Activated naive CD4-positive, alpha-beta T cell treated with anti-CD3 and anti-CD28 coated beads, Interleukin-2, amount 50 U/mL, for 72 hours (primary cell): ENCODE measurements around the gene CHGA. TPM values are rescaled to one million over a fixed set of nuclear protein-coding genes. Genes with fewer than 3 reads are reported as not detected.
A peak's percentile ranks its signal among the peaks of the same experiment; 100 is the strongest.

ENCODE experiments used
- ATAC-seq, 2 donors: fragments of 150-1000 bp; cut with Tn5 transposase; 2 replicates each; pipeline ENCODE4 v1.10.0; 2021; ENCODE audit warnings: mild to moderate bottlenecking in 2 of 2, moderate library complexity in 2 of 2
- DNase-seq, 2 donors: peaks; one replicate each; pipeline ENCODE4 v3.0.0; 2021 to 2022; ENCODE audit warnings: low spot score in 2 of 2
- H3K27ac Mint-ChIP-seq, 2 donors: one replicate each; pipeline ENCODE4 v1.8.0; 2022; ENCODE audit warnings: mild to moderate bottlenecking in 2 of 2, mixed read lengths in 2 of 2
- H3K36me3 Mint-ChIP-seq, 2 donors: one replicate each; pipeline ENCODE4 v1.8.0; 2022; ENCODE audit warnings: mixed read lengths in 2 of 2
- H3K9me3 Mint-ChIP-seq, 2 donors: one replicate each; pipeline ENCODE4 v1.8.0; 2022; ENCODE audit warnings: mixed read lengths in 2 of 2
- total RNA-seq, 2 donors: library from RNA; stranded (reverse); gene quantifications; one replicate each; pipeline ENCODE4 v1.2.3, GENCODE V29; 2022

The CHGA gene
- total RNA-seq, 2 donors from 2014 or later = not detected

DNA sequence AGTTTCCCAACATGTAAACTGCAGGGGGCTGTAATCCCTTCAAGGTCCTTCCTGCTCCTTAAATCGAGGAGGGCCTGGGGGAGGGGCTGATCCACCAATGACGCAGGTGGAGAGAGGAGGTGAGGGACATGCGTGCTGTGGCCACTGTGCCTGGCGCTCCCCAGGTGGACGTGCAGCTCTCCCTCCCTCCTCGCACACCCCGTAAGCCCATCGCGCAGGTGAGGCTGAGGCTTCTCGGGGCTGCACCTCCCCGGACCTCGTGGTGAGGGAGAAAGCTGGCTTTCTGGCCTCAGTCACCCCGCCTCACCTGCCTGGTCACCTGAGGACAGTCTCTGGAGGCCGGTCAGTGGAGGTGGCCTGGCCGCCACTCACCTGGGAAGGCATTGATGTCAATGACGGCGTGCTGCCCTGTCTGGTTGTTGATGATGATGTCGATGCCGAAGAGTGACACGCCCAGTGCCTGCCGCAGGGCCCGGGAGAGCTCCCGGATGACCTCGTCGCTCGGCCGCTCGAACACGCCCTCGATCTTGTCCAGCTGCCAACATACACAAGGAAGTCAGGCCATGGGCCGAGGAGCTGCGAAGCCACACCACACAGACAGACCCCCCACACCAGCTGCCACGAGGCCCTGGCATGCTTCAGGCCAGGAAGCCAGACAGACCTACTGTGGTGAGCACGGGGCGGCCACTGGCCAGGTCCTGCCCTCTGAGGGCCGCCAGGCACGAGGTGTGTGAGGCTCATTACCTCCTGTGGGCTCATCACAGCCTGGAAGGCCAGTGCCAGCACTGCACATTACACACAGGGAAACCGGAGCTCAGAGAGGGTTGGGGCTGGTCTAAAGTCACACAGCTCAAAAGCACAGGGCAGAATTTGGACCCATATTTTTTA is 23.3 kb downstream of the CHGA start:
- DNase-seq (no peak), ATAC-seq (no peak)
- Mint-ChIP-seq H3K27ac (peak overlapping the region; percentile 14 to 55), H3K36me3 (no peaks in the 10 kb centered on the region), H3K9me3 (no peaks in the 10 kb centered on the region)

DNA sequence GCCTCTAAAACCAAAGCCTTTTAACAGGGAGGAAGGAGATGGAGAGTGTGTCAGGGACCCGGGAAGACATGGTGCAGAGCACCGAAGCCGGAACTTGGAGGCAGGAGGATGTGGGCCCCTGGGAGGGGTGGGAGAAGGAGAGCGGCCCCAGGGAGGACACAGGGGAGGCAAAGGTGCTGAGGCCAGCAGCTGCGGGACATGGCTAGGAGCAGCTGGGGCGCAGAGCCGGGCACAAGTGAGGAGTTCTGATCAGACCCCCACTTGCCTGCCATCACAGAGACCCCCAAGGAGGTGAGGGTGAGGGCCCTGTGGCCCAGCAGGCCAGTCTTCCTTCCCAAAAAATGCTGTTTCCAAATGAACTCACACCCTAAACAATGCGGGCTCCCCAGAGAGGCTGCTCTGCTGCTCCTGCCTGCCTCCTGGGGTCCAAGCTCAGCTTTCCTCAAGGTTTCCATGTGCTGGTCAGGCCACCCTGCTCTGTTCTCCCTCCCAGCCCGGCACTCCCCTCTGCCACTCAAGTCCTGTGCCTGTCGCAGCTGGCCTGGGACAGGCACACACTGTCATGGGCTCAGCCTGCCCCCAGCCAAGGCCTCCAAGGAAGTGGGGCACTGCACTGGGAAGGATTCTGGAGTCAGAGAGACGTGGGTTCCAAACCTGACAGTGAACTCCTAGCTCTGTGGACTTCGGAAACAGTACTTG is 24.0 kb downstream of the CHGA start:
- DNase-seq = no peak
- Mint-ChIP-seq H3K9me3 (no peaks in the 10 kb centered on the region), H3K36me3 (no peaks in the 10 kb centered on the region), H3K27ac (peak overlapping the region in 1 of 2 donors; percentile 55)
- ATAC-seq = no peak

DNA sequence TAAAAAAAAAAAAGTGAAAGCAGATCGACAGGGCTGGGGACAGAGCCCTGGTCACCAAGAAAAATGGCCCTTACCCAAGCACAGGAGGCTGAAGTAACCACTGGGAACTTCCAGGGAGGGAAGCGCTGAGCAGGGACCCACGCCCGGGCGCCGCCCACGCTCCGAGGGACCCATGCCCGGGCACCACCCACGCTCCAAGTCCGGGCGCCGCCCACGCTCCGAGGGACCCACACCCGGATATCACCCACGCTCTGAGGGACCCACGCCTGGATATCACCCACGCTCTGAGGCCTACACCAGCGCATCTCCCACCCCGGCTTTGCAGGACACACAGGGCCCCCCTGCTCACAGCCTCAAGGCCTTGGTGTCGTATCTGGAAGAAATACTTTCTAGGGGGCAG is 25.7 kb downstream of the CHGA start:
- ATAC-seq (no peak), DNase-seq (no peak)
- Mint-ChIP-seq H3K36me3 (no peaks in the 10 kb centered on the region), H3K9me3 (no peaks in the 10 kb centered on the region), H3K27ac (peak overlapping the region in 1 of 2 donors; percentile 17)

DNA sequence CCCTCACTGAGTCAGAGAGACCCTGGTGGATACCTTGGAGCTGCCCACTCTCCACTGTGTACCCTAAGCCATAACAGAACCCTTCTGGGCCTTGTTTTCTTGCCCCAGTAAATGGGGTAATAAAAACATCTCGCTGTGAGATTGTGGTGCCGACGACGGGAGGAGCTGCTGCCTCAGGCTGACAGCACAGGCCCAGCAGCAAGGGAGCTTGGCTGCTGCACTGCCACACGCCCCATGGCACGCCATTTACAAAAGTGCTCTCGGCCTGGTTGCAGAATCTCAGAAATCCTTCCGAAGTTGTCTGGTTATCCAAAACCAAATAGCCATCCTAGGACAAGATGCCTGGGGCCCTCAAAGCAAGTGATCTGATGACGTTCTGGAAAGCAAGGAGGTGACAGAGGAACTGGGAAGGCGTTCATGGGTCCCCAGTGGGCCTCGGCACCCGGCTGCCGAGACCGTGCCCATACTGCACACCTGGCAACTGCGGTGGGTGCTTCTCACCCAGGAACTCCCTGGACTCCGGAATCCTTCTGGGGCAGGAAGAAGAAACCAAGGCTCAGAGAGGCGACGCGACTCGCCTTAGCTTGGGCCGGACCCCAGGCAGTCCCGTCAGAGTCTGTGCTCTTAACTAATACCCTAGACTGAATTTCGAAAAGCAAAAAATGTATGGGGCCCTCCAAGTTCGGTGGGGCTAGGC is 26.7 kb downstream of the CHGA start:
- ATAC-seq = no peak
- H3K27ac Mint-ChIP-seq = no peak overlapping the region
- DNase-seq = no peak
- H3K9me3 Mint-ChIP-seq = no peaks in the 10 kb centered on the region
- H3K36me3 Mint-ChIP-seq = no peaks in the 10 kb centered on the region

DNA sequence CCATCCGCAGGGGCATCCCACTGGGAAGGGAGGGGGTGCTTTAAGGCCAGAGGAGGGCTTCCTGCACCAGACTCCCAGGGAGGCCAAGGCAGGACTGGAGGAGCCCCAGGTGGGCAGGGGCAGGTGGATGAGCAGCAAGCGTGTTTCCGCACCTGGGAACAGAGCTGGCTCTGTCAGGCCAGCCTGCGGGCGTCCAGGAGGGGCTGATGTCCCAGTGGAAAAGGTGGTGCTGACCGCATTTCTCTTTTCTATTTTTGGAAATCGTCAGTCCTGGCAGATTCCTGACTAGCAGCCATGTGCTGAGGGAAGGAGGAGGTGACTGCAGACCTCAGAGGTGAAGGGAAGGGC is 27.2 kb downstream of the CHGA start:
- Mint-ChIP-seq H3K36me3 (no peaks in the 10 kb centered on the region), H3K9me3 (no peaks in the 10 kb centered on the region), H3K27ac (no peak overlapping the region)
- DNase-seq (no peak), ATAC-seq (no peak)

DNA sequence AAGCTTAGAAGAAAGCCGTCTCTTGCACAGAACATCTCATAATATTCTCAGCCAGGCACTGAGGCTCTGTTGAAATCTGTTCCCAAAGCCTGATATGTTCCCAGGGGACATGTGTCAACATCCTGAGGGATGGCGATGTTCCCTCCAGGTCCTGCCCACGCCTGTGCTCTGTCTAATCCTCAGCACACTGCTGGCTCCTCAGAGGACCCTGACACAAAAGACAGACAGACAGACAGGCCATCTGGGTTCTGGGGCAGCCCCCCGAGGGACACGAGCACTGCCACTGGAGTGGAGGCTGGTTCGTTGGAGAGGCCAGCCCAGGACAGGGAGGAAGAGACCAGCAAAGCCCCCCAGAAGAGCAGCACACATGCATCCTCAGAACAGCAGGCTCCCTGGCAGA is 27.8 kb downstream of the CHGA start:
- Mint-ChIP-seq H3K9me3 (no peaks in the 10 kb centered on the region), H3K27ac (peak overlapping the region in 1 of 2 donors; percentile 55), H3K36me3 (no peaks in the 10 kb centered on the region)
- DNase-seq (no peak), ATAC-seq (no peak)

DNA sequence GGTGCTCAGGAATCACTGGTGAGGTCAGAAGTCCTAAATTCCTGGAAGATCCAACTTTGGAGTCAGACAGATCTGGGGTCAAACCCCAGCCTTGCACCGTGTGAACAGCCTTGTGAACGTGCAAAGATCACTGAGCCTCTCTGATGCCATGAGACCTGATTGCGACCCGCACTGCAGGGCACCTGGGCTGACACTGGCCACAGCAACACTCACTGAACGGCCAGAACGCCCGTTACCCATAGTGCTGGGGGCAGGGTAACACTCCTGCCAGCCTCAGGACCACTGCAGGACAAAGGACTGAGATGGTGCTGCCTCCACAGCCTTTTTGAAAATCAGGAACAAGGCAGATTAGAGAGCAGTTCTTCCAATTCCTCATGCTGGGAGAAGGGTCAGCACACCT is 28.3 kb downstream of the CHGA start:
- no peaks in the 10 kb centered on the region for H3K9me3 Mint-ChIP-seq
- ATAC-seq (no peak), DNase-seq (no peak)
- H3K27ac Mint-ChIP-seq = no peak overlapping the region
- no peaks in the 10 kb centered on the region for H3K36me3 Mint-ChIP-seq

DNA sequence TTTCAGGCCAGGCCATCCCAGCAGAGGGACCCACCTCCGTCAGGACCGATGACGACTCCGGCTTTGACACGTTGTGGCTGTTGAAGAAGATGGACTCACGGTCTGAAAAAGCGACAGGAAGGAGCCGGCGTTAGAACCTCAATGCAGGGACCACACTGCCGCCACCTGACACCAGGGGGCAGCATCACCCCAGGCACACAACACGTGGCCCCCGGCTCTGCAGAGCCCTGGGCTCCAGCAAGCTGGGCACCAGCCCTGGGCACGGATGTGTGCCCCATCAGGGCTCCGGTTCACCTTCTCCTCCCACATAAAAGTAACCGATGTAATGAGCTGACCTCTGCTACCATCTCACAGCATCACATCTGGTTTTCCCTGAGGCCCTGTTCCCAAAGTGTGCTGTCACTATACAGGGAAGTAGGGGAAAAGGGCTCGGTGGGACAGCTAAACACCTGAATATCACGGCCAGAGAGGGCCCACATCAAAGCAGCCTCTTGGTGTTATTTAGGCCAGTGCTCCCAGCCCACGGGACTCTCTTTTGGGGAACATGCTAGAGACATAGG is 29.0 kb downstream of the CHGA start:
- Mint-ChIP-seq H3K9me3 (no peaks in the 10 kb centered on the region), H3K27ac (no peak overlapping the region), H3K36me3 (no peaks in the 10 kb centered on the region)
- ATAC-seq (peak; percentile 93 to 96), DNase-seq (peak; percentile 79 to 90)

DNA sequence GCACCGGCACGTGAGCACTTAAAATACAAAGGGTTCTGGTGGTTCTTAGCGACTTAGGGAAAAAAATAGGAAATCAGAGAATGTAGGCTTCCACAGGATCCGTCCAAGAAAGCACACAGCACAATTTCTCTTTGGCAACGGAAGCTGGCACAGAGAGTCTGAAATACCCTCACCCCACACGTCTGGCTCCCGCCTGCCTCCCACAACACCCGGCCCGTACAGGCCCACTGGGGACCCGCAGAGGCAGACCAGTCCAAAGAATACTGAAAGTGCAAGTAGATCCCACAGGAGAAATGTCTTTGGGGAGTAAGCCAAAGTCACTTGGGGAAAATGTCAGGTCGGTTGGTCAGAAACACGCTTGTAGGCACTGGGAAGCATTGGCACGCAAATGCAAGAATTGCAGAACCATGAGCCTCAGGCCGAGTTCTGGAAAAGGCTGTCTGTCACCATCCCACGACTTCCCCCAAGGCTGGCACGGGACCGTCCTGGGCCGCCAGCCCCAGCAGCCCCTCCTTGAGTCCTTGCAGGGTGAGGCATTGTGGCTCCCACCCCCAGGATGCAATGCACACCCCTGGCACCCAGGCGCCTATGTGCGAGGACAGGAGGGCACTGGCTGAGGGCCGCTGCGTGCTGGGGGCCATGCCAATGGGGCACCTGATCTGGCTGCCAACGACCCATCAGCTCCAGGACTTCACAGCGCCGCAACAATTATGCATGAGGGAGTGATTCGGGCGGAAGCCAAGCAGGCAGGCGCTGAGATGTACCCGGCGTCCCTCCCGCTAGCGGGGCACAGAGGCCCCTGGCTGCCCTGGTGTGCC is 29.7 kb downstream of the CHGA start:
- no peak for ATAC-seq
- no peak overlapping the region for H3K27ac Mint-ChIP-seq
- no peaks in the 10 kb centered on the region for H3K9me3 Mint-ChIP-seq
- no peak for DNase-seq
- H3K36me3 Mint-ChIP-seq = no peaks in the 10 kb centered on the region

DNA sequence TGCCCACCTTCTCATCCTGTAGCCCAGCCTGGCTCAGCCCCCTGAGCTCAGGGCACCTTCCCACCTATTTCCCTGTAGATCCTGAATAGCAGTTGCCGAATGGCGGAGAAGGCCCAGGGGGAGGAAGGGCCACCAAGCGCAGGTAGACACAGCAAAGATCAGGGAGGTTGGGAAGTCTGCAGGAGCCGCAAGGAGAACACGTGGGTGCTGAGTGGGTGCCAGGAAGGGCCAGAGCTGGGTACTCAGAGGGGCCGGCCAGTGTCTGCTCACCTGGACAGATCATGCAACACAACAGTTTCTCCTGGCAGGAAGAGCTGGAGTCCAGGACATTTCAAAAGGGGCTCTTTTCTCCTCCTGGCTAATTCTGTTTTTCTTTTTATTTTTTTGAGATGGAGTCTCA is 30.6 kb downstream of the CHGA start:
- DNase-seq = no peak
- Mint-ChIP-seq H3K27ac (no peak overlapping the region), H3K9me3 (no peaks in the 10 kb centered on the region), H3K36me3 (no peaks in the 10 kb centered on the region)
- ATAC-seq = no peak

DNA sequence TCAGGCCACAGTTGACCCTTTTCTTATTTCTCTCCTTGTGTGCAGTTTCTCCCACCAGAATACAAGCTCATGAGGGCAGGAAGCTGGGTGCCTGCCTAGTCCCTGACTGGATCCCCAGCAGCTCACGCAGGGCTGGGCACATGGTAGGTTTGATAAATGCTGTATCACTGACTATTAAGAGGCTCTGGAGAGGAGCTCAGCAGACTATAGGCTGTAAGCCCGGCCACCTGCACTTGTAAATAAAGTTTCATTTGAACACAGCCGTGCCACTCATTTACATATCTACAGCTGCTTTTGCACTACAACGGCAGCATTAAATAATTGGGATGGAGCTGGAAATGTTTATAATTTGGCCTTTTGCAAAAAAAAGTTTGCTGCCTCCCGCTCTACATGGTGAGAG is 32.0 kb downstream of the CHGA start:
- Mint-ChIP-seq H3K27ac (peak overlapping the region in 1 of 2 donors; percentile 42), H3K36me3 (no peaks in the 10 kb centered on the region), H3K9me3 (no peaks in the 10 kb centered on the region)
- ATAC-seq = no peak
- no peak for DNase-seq

DNA sequence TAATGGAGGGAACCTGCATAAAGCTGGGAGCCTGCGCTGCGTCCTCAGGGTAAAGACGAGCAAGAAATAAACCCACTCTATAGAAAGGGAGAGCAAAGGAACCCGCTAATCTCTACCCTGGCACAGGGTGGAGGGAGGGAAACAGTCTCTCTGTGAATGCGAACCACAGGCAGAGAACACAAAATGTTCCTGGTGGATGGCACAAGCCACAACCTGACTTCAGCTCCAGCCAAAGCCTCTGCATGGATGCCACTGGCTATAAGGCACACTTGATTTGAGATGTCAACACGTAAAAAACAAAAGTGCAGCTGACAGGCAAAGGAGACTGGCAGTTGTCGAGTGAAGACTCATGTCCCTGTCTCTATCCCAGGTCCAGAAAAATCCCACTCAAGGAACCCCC is 32.4 kb downstream of the CHGA start:
- H3K36me3 Mint-ChIP-seq = no peaks in the 10 kb centered on the region
- DNase-seq (no peak), ATAC-seq (no peak)
- H3K9me3 Mint-ChIP-seq = no peaks in the 10 kb centered on the region
- no peak overlapping the region for H3K27ac Mint-ChIP-seq

DNA sequence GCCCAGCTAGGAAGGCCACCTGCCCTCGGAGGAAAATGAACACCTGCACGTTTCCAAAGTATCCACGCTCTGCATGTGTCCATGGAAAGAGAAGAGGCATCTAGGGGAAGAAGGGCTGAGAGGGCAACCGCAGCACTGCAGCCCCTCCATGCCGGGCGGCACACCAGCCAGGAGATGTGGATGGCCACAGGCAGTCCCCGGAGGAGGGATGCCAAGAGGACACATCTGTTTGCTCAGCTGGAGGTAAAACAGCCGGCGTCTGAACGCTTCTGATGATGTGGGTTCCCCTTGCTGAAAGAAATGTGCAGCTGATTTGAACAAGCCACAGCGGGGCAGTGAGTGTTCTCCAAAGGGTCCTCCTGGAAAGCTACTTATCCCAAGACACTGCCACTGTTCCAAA is 34.0 kb downstream of the CHGA start:
- no peaks in the 10 kb centered on the region for H3K36me3 Mint-ChIP-seq
- no peak for DNase-seq
- ATAC-seq = no peak

DNA sequence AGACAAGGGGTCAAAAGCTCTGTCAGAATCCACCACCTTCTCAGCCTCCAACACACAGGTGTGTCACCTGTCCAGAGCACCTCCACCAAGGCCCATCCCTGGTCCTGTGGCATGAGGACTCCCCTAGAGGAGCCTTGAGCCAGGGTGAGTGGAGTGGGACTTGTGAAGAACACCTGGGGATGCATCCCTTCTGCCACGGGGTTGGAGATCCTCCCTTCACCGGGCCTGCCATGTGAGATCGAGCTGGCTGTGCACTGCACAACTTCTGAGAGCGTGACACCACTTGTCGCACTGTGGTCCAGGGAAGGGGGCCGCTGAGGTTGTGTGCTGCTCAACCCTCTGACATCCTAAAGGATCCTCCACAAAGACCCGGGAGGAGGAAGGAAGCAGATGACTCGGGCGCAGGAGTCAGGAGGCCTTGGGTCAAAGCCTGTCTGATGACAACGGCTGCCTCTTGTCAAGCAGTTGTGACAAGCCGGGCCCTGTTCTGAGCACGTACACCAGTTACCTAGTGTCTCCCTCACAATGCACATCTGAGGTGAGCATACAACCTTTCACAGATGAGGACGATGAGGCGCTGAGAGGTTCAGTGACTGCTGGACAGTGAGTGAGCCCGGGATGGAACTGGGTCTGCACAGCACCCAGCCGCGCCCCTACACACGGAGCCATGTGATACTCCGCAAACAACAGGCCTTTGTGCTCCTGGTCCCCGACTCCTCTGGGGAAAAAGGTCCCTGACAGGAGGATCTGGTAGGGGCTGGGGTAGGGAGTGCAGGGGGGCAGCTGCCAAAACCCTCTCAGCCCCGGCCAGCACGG is 35.6 kb downstream of the CHGA start:
- Mint-ChIP-seq H3K27ac (peak overlapping the region in 1 of 2 donors; percentile 50), H3K9me3 (no peaks in the 10 kb centered on the region), H3K36me3 (no peaks in the 10 kb centered on the region)
- DNase-seq = no peak
- no peak for ATAC-seq

More for the DNA sequence above, 34.0 kb downstream of the CHGA start:
- Mint-ChIP-seq H3K9me3 (no peaks in the 10 kb centered on the region), H3K27ac (no peak overlapping the region)

DNA sequence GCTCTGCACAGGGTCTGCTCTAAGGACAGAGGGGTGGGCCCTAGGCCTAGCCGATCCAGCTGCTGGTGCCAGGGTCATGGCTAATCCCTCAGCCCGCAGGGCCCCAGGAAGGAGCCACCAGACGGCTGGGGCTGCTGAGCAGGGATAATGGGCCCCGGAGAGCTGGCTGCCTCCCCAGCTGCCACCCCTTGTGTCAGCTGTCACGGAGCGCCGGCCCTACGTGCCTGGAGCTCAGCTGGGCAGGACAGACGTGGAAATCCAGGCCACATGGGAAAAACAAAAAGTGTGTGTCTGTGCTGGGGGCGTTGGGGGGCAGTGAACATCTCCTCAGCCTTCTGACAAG is 36.2 kb downstream of the CHGA start:
- DNase-seq (no peak), ATAC-seq (no peak)
- no peaks in the 10 kb centered on the region for H3K36me3 Mint-ChIP-seq
- no peak overlapping the region for H3K27ac Mint-ChIP-seq
- H3K9me3 Mint-ChIP-seq = no peaks in the 10 kb centered on the region
